HG02623 (cell line): ENCODE measurements around the gene ADARB2.
"Not testable (repeated sequence)": the region's sequence is repeated elsewhere in the genome, so short reads cannot be mapped to it uniquely, and the experiment has no call there.

Experiments used
- ATAC-seq: cut with Tn5 transposase; IDR thresholded peaks from one replicate; pipeline ENCODE4 v1.9.1; 2021; ENCODE audit warnings: moderate library complexity; ENCODE audit not compliant: unreplicated experiment

Gene ADARB2

GRCh38 chr10:1617376-1618317, 119.7 kb downstream of the ADARB2 start:
- not testable (repeated sequence) for ATAC-seq

DNA sequence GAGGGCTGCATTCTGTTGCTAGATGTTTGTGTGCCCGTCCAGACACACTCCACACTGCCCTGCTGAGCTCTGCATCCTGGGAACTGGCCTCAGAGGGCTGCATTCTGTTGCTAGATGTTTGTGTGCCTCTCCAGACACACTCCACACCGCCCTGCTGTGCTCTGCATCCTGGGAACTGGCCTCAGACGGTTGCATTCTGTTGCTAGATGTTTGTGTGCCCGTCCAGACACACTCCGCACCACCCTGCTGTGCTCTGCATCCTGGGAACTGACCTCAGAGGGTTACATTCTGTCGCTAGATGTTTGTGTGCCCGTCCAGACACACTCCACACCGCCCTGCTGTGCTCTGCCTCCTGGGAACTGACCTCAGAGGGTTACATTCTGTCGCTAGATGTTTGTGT, 120.6 kb downstream of the ADARB2 start:
- ATAC-seq: not testable (repeated sequence)

DNA sequence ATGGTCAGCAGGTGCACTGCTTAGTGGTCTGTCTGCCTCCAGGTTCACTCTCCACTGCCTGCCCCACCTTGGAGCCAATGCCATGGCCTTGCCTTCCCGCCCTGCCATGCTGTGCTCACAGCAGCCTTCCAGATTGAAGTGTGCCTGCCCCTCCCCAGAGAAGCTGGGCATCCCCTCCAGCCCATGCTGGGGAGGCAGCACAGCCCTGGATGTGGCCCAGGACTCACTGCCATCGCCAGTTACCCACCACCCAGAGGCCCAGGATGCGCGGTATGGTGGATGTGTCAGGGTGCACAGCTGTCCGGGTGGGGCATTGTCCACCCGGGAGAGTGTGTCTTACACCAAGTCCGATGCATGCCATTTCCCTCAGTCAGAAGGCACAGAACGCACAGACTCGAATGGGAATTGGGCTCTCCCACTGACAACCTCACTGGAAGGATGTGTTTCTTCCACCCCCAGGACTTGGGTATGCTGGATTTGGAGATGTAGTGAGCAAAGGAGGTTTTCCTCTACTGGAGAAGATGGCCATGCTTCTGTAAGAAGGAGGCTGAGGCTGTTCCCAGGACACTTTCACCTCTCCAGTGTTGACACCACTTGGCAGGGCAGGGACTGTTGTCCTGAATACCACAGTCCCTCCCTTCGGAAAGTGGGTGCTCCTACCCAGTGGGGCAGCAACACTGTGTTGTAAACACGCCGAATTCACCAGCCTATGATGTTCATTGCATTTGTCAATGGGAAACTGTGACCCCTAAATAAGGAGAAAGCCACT, 122.0 kb downstream of the ADARB2 start:
- ATAC-seq: no peak

DNA sequence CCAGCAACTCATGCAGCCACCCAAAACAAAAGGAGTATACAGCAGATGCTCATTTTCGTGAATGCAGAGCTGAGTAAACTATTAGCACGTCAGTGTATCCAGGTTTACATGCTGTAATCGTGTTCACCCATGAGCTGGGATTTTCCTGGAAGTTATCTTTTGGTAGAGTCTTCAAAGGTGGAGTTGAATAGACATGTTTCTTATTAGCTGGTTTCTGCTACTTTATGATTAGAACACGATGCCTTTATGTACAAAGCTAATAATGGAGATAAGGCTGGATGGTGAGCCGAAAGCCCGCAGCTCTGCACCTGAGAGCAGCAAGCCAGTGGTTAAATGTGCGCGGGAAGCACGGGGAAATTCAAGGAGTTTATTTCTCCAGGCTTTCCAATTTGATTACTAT, 123.8 kb downstream of the ADARB2 start:
- ATAC-seq: no peak

DNA sequence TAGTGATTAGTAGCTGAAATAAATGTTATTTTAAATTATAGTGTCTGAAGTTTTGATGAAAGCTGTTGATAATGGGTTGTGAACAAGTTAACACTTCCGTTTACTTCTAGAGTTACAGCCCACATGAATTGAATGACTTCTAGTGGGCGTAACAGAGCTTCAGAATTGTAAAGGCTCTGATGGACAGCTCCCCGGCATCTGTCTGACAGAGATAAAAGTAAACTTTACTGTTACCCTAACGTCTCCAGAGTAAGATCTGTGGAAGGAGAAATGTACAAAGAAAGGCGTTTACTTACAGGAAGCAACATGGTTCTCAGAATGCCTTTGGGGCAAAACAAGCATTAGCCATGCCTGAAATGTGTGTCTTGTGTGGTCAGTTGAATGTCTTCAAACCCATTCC, 124.4 kb downstream of the ADARB2 start:
- no peak for ATAC-seq

DNA sequence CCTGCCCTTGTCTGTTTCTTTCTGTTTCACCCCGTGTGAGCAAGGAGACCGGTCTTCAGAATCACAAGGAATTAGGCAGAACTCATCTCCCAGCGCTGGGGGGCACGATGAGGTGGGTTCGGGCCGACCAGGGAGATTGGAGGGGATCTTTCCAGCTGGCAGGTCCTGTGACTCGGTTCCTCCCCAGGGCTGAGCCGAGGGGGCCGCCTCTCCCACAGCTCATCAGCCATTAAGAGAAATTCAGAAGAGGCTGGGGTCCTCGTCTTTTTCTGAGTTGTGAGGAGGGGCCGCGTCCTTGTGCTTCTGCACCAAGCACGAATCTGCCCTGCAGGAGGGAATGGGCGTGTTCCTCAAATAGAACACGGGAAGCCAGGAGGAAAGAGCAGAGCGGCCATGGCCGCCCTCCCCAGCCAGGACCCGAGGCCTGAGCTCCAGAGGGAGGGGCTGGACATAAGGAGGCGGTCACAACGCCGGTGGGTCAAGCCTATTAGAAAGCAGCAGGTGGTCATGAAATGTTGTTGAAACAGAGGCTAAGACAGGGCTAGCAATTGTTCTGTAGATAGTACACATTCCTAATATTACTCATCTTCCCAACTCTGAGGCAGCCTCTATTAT, 125.3 kb downstream of the ADARB2 start:
- ATAC-seq: no peak

DNA sequence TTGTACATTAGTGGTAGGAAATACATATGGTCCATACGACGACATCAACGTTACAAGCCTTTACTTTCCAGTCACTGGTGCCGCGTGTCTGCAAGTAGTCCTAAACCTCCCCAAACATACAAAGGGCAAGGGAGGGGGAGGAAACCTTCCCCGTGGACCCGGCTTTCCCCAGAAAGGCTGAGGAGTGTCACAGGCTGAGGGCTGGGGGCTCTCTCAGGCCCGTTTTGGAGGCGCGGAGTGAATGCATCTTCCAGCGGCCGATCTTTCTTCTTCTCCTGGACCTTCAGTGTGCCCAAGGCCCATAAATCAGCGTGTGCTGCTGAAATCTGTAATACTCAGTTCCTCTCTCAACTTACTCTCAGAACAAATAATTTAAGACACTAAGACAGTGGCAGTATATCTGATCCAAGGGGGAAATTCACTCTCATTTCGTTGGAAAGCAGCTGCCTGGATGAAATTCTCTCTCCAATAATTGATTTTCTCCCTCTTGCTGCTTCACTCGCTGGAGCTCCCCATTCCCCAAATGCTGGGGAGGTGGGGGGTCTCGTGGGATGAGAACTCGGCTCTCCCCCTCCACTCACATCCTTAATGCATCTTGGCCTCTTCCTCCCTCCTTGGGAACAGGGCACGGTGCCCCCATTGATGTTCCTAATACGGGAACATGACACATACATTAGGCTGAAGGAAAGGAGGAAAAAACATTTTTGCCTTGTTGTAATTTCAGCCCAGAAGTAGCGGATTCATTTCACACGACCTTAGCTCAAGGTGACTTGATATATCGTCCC, 126.1 kb downstream of the ADARB2 start:
- no peak for ATAC-seq

GRCh38 chr10:1609648-1609970, 127.7 kb downstream of the ADARB2 start:
- no peak for ATAC-seq

DNA sequence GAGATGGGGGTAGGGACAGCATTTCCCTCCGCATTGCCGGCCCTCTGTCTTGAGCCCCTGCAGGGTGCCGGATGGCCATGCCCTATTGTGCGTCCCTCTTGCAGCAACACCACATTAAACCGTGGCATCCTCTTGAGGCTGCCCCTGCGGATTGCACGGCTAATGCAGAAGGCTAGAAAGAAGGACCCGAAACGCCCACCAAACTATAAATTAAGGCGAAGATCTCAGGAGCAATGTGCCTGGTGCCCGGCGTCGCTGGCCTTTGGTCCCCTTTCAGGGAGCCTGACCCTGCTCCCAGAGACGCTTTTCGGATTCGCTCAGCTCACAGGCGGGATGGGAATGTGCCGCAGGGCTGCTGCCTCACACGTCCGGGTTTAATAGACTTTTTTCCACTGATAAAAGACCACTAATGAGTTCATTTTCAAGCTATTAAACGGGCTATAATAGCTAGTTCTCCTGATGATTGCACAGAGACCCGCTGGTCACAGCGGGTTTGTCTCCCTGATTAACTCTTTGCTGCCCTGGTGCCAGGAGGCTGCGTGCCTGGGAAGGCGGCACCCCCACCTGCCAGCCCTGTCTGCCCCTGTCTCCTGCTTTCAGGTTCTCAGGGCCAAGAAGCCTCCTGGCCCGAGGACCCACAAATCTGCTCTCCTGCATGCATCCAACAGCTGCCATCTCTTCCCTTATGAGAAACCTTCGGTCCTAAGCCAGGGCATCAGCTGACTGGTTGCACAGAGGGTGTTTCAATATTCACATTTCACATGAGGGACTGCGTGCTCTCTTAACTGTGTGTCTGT, 128.3 kb downstream of the ADARB2 start:
- no peak for ATAC-seq

DNA sequence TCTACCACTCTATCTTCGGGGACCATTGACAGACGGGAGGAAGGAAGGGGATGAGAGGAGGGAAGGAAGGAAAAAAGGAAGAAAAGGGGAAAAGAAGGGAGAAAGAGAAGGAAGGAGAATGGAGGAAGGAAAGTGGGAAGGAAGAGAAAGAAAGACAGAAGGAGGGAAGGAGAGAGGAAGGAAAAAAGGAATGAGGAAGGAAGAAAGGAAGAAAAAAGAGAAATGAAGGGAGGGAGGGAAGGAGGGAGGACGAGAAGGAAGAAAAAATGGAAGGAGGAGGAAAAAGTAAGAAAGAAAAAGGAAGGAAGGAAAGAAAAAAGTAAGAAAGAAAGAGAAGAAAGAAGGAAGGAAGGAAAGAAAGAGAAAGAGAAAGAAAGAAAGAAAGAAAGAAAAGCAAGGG, 128.9 kb downstream of the ADARB2 start:
- no peak for ATAC-seq

DNA sequence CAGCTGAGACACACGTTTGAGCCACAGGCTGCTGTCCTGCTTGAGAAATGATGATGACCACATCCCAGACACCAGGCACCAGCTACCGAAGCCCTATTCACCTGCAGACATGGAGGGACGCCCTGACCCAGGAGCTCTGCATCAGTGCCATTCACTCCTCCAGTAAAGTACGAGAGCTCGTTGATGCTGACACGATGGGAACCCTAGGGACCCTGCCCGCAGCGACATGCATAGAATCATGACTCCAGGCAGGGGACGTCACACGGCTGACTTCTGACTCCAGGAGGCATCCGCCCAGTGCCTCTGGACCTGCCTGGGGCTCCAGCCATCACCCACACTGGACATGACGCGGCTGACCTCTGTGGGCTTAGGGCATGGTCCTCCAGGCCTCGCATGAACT, 129.9 kb downstream of the ADARB2 start:
- no peak for ATAC-seq

DNA sequence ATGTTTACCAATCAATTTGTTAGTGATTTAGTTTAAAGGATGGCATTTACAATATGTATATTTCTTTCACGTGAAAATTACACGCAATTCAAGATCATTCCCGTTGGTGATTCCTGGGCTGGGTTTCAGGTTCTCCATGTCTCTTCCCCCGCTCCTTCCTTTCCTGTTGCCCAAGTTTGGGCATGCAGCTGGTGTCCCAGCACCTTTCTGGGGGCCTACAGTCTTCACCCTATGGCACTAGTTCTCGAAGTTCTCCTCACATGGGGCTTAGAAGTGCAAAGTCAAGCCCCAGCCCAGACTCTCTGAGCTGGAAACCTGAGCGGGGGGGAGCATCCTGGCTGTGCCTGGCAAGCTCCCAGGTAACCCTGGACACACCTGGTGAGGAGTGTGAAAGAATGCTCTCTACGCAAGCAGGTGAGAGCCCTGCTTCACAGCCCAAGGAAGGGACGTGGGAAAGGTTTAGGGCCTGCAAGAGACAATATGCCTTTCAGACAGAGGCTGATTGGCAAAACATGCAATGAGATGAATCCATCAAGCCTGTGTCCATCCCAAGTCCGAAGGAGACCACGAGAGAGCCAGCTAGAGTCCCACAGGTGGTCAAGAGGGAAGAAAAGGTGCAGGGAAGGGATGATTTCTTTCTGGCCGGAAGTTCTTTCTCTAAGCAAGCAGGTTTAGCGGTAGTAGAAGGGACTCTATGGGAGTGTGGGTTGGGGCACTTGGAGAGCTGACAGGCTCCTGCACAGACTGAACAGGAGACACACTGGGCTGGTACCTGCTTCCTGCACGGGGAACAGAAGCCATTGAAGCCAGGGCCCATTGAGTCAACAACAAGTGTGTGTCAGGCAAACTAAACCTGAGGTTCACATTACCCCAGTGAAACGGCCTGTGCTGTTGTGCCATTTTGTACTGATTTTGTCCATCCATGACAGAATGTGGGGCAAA, 131.1 kb downstream of the ADARB2 start:
- no peak for ATAC-seq

DNA sequence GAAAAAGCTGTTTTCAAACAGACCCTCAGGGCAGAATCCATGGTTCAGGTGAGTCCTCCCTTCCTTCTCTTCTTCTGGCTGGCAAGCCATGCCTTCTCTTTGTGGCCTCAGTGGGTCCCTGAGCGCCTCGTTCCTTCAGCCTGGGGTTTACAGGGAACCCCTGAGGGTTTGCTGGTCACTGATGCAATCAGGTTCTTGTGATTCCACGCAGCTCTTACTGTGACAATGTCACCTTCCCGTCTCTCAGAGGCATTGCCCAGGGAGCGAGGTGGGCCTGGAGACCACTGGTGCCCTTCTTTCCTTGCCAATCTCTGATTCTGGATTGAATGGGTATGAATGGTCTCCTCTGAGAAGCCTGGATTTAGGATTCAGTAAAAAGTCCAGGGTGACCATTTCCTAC, 132.2 kb downstream of the ADARB2 start:
- ATAC-seq: no peak

DNA sequence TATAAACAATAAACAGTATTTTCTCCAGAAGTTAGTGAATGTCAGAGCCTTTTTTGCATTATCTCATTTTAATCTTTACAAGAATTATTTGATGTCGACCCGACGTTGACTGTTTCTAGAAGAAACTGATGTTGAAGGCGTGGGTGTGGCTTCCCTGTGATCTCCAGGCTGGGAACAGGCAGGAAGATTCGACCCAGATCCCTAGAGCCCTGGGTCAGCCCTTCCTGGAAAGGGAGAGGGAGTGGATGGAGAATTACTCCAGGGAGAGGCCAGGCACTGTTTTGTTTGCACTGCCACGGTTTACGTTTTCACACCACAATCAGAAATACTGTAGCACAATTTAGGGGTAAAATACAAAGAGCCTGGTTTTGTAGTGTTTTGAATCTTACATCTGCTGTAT, 133.1 kb downstream of the ADARB2 start:
- no peak for ATAC-seq

- ATAC-seq: no peak
Observed at GRCh38 chr10:1603181-1603580, 134.1 kb downstream of the ADARB2 start.

GRCh38 chr10:1602037-1602484, 135.3 kb downstream of the ADARB2 start:
- ATAC-seq: no peak

DNA sequence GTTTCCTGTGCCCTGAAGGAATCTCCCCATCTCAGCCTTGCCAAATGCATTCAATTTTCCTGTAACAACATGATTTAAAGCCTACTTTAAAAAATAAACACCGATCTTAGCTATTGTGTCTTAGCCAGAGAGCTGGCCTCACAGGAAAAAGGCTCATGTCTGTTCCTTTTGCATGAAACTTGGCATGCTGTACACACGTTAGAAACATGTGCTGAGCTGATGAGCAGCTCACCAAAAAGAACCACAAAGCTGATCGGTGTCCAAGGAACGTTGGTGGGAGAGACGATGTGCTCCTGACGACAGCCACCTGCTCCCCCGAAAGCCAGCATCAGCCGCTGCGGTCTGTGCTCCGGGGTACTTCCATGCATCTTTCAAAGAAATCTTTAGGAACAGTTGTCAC, 135.9 kb downstream of the ADARB2 start:
- no peak for ATAC-seq

DNA sequence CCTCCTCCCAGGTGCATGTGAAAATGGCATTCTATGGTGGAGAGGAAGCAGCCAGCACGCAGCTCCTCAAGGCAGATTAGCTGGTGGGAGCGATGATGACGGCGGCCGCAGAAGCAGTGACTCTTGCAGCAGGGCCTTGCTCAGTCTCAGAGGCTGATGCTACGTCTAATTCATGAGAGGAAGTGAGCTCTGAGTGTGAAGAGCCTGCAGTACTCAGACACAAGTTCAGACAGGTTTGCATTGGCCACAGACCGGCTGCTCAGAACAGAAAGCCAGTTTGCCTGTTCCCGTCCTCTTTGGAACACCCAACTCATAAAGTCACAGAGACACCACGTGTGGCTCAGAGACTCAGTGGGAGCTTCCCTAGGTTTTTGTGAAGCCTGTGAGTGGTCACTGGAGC, 136.5 kb downstream of the ADARB2 start:
- no peak for ATAC-seq
